NCI-H128 (cell line): ENCODE results near the gene IL6ST.
"Not testable (repeated sequence)": the region's sequence is repeated elsewhere in the genome, so short reads cannot be mapped to it uniquely, and the experiment has no call there.

Experiments used
- DNase-seq: peaks from one replicate; lab custom pipeline; 2025; ENCODE audit not compliant: unreplicated experiment; lab: John Stamatoyannopoulos, UW

IL6ST gene

DNA sequence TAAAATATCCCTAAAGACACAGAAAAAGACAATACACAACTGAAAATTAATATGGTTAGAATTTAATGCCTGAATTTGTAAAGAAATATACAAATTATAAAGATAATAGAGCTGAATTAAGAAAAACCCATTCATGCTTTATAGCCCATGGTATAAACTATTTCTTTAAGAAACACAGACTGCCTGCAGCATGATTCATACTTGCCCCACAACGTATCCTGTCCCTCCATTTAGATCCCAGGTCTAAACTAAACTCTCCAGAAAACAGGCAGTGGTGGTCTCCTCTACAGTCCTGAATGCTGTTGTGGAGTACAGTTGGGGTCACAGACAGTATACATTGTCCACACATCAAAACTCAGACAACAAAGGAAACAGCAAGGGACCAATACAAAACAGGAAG is 24.8 kb downstream of the IL6ST start:
- DNase-seq: no peak

DNA sequence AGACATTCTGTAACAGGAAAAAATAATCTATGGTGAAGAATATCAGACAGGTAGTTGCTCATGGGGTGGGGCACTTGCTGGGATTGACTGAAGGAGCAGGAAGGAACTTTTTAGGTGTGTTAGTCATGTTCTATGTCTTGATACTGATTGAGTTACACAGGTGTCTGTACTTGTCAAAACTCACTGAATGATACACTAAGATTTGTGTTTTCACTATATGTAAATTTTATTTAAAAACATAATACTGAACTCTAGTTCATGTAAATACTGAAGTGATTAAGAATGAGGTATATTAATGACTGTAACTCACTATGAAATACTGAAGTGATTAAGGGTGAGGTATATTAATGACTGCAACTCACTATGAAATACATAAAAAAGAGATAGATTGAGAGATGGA is 28.5 kb downstream of the IL6ST start:
- DNase-seq: no peak

DNA sequence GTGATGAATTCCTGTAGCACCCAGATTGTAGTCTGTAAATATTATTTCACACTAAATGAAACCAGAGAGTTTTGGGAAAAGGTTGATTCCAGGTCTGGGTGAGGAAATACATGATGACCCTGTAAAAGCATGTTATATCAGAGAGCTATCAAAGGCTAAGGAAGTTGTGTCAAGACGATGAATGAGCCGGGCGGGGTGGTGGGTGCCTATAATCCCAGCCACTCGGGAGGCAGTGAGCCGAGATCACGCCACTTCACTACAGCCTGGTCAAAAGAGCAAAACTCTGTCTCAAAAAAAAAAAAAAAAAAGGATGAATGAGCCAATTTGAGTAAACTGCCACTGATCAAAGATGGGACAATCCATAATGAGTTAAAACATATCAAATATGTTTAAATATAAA is 29.2 kb downstream of the IL6ST start:
- no peak for DNase-seq

DNA sequence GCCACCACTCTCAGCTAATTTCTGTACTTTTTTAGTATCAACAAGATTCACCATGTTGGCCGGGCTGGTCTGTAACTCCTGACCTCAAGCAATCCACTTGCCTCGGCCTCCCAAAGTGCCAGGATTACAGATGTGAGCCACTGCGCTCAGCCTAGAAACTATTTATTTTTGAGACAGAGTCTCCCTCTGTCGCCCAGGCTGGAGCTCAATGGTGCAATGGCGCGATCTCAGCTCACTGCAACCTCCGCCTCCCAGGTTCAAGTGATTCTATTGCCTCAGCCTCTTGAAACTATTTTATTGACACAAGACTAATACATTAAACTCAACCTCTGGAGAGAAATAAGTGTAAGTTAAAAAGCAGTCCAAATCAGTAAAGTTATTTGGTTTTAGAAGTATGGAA is 34.0 kb downstream of the IL6ST start:
- DNase-seq: no peak

DNA sequence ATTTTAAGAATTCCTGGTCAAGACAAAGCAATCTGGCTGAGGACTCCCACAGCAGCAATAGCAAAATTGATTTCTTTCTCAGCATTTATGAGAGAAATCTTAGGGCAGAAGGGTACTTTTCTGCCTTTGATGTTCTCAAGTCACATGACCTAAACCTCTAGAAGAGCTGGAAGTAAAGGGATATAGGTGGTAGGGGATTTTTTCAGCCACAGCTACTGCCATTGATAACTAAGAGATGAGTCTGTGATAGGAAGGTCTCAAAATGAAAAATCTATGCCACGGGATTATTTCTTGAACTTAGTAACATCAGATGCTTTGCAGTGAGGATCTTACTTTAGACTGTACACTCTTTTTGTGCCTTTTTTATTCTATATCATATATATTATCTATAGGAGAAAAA is 35.6 kb downstream of the IL6ST start:
- DNase-seq: no peak

DNA sequence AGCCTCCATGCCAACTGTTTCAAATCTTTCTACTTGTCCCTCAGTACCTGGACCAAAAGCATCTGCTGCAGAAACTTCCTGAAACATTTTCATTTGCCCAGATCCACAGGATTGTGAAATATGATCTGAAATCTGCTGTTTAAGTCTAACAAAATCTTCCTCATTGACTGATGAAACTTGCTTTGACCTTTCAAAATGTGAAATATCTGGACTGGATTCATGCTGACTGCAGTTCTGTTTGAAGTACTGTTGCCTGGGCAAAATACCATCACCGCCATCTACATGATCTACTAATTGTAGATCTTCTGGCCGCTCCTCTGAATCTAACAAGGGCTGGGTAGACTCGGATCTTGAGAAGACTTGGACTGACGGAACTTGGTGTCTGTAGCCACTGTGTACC is 53.6 kb downstream of the IL6ST start:
- DNase-seq: not testable (repeated sequence)

DNA sequence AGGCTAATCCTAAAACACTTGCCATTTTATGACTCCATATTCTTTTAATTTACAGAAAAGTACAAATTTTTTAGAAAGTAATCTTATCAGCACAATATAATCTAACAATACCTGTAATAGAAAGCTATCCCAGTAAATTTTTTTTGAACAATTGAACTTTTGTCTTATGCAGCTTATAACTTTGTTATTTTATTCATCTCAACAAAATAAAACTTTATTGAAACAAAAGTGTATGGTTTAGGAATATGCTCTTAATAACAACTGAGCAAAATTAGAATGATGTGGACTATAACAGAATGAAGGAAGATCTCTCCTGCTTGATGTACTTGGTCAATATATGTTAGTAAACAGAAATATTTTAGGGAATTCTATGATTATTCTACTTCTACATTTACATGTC is 57.2 kb downstream of the IL6ST start:
- not testable (repeated sequence) for DNase-seq

DNA sequence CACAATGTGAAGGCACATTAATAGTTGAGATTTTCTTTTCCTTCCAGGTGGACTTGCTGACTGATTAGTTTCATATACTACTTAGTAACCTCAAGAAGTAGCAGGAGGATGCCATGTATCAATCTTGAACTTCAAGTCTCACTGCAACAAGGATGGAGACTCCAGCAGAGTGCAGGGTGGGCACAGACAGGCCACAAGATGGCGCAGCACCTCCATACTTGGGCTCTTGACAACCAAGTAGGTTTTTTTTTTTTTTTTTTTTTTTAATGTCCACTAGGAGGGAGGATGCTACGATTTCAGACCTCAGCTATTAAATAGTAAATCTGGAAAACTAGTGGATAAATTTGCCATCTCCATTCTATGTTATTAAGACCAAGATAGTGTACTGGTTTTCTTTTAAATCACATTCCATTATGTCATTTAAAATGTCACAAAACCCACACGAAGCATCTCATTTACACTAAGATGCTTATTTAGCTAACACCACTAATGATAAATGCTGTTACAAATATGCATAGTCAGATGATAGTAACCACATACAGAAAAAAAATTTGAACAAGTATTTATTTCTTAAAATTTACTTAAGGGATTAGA is 58.6 kb downstream of the IL6ST start:
- no peak for DNase-seq

DNA sequence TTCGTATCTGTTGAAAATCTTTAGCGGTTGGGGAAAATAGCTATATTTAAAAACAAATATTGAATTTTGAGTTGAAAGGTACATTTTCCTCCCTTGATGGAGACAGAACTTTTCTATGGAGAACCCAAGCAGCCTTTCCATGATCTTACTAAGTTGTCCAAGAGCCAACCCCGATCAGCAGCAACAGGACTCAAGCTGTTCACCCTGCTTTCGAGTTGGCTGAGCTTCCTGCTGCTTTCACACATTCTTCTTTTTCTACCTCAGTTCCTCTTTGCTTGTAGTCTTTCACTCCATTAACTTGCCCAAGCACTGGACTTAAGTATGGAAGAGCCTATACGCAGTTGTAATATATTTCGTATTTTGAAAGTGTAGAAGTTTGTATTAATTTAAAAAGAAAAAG is 59.4 kb downstream of the IL6ST start:
- DNase-seq: no peak

DNA sequence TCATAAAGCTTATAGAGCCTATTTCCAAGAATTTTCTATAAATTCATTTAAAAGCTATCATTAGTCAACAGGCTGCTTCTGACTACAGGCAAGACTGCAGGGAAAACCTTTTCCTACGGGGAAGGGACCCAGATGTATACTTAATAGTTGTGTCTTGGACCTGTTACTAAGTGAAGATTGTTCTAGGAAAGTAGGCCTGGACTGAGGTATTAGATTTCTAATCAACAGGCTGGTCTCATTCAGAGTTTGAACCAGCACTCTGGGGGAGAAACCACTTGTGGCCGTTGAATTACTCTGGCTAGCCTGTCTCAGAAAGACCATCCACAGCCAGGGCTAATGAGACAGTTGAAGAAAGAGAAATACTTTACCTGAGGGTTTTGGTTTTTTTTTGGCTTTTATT is 60.0 kb downstream of the IL6ST start:
- no peak for DNase-seq

DNA sequence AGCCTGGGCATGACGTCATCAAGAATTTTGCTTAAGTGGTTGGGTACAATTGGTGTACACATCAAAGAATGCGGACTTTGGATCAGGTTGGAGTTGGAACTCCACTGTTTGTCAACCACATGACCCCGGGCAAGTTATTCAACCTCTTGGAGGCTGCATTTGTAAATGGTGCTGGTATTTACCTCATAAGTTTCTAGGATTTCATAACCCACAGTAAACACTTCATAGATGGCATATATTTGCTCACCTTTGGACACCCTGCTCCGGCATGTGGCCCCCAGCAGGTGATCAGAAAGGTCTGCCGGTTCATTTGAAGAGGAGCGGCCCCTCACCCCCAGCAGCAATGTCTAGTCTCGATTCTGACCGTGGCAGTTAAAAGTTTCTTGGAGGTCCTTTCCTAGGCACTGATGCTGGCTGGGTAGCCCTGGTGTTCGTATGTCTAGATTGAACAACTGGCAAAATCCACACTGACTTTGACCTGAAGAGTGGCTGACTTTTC is 60.6 kb downstream of the IL6ST start:
- DNase-seq: no peak

DNA sequence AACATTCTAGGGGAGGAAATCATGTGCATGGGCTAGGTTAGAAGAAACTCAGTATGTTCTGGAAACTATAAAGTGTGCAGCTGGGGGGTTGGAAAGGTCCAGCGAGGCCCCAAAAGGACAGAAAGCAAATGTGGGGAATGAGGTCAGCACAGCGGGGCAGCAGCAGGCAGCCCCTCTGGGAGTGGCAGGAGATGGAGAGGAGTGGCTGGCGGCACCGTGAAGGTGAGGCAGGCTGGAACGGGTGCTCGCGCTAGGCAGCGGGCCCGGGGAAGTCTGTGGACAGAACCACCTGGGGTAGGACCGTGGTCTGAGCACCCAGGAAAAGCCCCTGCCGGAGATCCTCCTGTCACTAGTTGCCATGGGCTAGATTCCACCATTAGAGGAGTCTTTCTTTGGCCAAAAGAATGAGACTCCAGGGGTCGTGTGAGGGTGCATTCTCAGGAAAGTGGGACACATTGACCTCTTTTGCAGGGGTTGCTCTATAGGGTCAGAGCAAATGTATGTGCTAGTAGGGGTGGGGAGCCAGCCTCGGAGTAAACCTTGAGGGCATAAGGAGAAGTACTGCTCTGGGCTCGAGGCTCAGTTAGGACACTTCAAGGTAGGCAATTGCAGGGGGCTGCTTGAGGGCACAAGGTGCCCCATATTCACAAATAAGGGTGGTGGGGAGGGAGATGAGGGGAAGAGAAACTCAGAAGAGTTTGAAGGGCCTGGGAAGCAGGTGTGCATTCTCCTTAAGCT is 61.2 kb downstream of the IL6ST start:
- no peak for DNase-seq

DNA sequence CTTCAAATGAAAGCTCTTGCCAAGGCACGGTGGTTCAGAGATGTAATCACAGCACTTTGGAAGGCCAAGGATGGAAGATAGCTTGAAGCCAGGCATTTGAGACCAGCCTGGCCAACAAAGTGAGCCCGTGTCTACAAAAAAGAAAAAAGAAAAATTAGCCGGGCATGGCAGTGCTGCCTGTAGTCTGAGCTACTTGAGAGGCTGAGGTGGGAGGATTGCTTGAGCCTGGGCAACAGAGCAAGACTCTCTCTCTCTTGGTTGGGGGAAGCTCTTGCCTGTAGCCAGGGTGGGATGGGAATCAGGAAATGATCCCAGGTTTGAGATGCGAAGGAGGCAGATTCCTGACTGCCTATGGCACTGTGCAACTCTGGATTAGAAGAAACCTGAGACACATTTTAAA is 62.1 kb downstream of the IL6ST start:
- DNase-seq: no peak

DNA sequence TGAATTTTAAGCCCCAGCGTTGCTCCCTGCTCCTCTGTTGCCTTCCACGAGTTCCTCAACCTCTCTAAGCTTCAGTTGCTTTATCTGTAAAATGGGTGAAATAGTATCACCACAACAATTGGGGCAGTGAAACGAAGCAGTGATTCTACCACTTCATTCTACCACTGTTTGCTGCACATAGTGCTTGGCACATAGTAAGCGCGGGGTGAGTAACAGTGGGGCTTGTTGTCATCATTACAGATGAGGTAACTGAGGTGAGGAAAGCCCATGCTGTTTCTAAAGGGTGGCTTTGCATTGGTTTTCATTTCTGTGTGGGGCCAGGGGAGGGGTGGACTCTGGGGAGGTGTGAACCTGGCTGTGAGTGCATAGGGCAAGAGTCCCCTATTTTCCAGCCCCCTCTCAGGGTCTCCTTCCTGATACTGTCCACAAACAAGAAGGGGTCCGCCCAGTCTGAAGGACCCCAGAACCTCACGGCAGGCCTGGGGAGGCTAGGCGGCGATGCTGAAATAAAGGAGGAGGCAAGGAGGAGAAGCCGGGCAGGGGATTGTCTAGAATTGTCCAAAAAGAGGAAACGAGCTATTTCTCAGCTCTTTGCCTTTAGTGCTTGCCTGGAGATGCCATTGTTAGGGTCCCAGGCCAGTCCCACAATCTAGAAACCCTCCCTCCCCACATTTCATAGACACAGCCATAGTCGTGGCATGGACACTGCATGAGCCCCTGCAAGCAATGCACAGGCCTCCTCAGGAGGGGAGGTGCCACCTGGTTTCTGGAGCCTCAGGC is 65.6 kb downstream of the IL6ST start:
- no peak for DNase-seq

DNA sequence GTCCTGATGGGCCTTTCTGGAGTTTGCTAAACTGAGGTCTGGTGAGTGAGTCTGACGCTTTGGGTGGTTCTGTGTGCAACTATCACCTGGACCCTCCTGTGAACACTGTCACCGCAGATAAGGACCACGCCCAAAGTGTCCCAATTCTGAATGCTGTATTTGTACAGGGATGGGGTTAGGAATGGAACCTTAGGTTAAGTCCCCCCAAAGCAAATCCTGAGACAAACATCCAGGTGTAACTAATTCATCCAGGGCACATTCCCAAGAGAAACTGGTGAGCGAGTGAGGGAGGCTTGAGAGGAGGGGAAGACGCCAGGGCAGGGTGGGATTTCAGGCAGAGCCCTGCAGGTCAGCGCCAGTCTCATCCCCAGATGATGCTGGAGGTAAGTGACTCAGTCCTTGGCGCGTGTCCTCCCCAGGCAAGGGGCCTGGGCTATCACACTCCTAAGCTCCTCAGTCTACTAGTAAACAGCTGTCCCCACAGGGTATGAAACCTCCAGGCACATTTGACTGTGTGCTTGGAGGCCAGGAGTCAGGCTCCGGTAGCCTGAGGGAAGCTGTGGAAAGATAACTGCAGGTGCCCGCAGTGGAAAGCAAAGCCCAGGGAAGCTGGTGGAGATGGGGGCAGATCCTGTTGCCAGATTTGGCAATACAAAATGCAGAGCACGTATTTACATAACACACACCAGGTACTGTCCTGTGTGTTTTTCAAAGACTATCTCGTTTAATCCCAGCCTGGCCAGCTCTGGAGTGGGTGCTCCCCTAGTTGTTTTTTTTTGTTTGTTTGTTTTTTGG is 66.7 kb downstream of the IL6ST start:
- no peak for DNase-seq

DNA sequence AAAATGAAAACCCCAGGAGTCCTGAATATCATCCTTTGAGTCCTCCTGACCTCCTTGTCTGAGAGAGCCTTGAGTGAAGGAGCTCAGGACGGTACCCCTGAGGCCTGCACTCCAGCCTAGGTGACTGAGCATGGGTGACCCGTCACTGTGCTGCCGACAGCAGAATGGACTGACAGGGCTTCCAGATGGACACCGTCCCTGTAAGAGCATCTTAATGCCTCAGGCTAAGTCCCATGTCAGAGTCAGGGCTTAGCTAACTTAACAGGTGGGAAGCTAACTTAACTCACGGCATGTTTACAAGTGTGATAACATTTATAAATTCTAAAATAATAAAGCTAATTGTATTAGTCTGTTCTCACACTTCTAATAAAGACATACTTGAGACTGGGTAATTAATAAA is 68.3 kb downstream of the IL6ST start:
- DNase-seq: no peak

DNA sequence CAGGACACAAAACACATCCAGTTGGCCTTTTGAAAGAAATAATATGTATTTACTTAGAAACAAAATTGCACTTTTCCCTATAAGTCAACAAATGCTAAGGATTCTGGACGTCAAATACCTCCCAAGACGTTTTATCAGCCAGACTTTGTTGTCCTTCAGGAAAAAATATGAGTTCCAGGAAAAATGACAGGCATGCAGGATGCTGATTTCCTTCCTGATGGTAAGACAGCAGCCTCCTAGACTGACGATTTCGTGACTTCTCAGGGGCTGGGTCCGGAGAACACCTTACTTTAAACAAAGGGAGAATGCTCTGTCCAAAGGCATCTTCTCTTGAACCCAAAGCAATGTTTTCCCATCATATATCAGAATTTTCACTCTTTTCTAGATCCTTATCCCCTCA is 69.1 kb downstream of the IL6ST start:
- DNase-seq: no peak

DNA sequence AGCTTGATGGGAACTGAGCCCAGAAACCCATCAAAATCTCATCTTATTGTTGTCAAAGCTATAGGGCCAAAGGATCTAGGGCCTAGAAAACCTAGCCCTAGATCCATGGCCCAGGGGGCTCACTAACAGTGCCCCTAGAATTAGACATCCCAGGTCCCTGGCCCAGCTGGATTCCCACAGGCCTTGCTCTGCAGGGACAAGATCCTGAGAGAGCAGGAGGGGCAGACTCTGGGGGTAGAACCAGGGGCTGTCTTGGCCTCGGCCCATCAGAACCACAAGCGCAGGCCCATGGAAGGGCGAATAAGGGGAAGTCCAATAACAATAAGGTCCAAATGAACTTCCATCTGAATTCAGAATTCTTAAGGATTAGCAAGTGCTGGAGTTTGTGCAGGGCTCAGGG is 69.6 kb downstream of the IL6ST start:
- no peak for DNase-seq

DNA sequence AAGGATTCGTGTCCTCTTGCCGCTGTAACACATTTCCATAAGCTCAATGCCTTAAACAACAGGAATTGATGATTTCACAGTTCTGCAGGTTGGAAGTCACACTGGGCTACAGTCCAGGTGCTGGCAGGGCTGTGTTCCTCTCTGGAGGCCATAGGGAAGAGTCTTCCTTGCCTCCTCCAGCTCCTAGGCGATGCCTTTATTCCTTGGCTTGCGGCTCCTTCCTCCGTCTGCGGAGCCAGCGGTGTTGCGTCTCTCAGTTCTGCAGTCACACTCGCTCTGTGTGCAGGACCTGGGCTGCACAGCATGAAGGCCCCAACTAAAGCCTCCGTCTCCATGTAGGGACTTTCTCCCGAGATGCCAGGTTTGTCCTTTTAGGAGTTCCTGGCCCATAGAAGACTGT is 70.0 kb downstream of the IL6ST start:
- DNase-seq: no peak

DNA sequence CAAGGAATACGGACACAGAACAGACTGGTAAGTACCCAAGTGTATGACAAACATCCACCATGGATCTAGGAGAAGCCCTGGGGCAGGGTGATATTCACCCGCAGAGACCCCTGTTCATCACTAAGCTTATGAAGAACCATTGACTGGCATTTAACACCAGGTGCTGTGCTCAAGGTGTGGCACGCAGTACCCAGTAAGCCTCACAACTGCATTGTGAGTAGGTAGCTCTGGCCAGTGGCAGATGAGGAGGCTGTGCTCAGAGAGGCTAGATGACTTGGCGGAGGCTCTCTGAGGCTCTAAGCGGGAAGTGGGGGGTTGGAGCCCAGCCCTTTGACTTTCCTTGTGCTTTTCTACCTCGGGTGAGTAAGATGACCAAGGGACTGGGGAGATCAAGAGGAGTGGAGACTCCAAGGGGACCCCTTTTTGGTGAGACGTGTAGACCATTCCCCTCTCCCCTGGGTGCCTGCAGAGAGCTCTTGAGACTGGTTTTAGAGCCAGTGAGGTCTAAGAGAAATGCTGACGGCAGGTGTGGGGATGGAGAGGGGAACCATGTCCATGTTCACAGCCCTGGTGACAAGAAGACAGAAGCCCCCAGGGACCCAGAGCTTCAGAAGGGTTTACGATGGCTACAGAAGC is 70.8 kb downstream of the IL6ST start:
- DNase-seq: no peak
